IPS DF 6.9 (cell line): ENCODE measurements around the gene ABCB4.

Source experiments
- DNase-seq: peaks from one replicate; pipeline ENCODE4 v3.0.0-alpha.2; 2013; ENCODE audit warnings: low read depth, low spot score
- H3K27ac ChIP-seq: one replicate; pipeline ENCODE4 v1.5.1; 2013; ENCODE audit warnings: low read length, control low read depth
- H3K27me3 ChIP-seq: 2 replicates; pipeline ENCODE4 v1.6.1; 2013; ENCODE audit warnings: mild to moderate bottlenecking, low read length; ENCODE audit not compliant: control insufficient read depth, insufficient read depth
- H3K36me3 ChIP-seq: 2 replicates; pipeline ENCODE4 v1.6.1; 2013; ENCODE audit warnings: low read length; ENCODE audit not compliant: control insufficient read depth, insufficient read depth
- H3K4me1 ChIP-seq: 2 replicates; pipeline ENCODE4 v1.6.1; 2013; ENCODE audit warnings: low read length; ENCODE audit not compliant: control insufficient read depth, insufficient read depth
- H3K4me3 ChIP-seq: 2 replicates; pipeline ENCODE4 v1.5.1; 2013; ENCODE audit warnings: mild to moderate bottlenecking, low read length
- H3K9me3 ChIP-seq: 2 replicates; pipeline ENCODE4 v1.6.1; 2013; ENCODE audit warnings: low read length, inconsistent platforms; ENCODE audit not compliant: control insufficient read depth, insufficient read depth
- WGBS: extraction: QIAGEN DNeasy Blood & Tissue Kit; methylation state at CpG from one replicate; pipeline ENCODE4 v1.1.7; 2013; ENCODE audit warnings: mixed read lengths, missing lambda C conversion rate; ENCODE audit not compliant: insufficient read length, insufficient coverage; 5-methylcytosine and 5-hydroxymethylcytosine counted together

Gene ABCB4

DNA sequence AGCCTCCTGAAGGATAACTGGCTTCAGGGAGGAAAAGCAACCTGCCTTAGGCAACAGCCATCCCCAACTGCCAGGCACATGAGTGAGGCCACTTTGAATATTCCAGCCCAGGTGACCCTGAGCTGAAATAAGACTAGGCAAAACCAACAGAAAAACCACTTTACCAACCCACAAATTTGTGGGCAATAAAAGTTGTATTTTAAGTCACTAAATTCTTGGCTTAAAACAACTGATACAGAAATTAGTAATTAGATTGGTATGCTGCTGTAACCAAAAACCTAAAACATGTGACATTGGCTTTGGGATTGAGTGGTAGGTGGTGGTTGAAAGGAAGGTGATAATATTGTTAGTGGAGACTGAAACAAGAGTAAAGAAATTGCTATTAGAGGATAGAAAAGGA, 39.9 kb downstream of the ABCB4 start:
- no peaks in the 10 kb centered on the region for H3K4me1 ChIP-seq
- H3K27me3 ChIP-seq = no peaks in the 10 kb centered on the region
- no peaks in the 10 kb centered on the region for H3K9me3 ChIP-seq
- no peak for DNase-seq
- H3K27ac ChIP-seq = no peak overlapping the region
- H3K4me3 ChIP-seq = no peak overlapping the region
- no peaks in the 10 kb centered on the region for H3K36me3 ChIP-seq

DNA sequence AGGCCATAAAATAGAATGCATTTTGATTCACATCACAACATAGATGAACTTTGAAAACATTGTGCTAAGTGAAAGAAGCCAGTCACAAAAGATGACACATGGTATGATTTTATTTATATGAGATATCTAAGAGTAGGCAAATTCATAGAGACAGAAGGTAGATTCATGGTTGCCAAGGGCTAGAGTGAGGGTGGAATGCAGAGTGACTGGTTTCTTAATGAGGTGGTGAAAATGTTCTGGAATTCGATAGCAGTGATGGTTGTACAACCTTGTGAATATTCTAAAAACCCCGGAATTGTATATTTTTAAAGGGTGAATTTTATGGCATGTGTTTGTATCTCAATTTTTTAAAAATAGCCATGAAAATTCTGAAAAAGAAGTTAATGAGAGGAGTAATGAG, 42.9 kb downstream of the ABCB4 start:
- Histone ChIP-seq H3K4me1 (no peaks in the 10 kb centered on the region), H3K4me3 (no peak overlapping the region), H3K27me3 (no peaks in the 10 kb centered on the region), H3K27ac (no peak overlapping the region), H3K36me3 (no peaks in the 10 kb centered on the region), H3K9me3 (no peaks in the 10 kb centered on the region)
- no CpG with 5 or more reads among the region's 2 CpGs for WGBS
- DNase-seq = no peak

DNA sequence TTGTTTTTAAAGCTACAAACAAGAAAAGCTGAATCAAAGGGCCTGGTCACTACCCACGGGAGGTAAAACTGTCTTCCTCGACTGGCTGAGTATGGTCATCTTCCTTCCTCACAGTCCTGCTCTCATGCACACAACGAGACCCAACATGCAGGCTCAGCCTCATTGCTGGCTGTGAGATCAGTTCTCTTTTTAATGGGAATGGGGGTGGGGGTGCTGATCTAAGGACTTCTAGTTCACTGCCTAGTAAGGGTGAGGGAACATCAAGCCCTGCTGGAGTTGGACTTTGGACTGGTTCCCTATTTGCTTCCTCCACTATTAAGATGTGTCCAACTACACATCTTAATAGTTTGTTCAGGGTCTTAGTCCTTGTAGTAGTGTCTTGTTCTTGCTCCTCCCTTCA, 48.2 kb downstream of the ABCB4 start:
- no peaks in the 10 kb centered on the region for H3K27me3 ChIP-seq
- no peaks in the 10 kb centered on the region for H3K4me1 ChIP-seq
- no peak for DNase-seq
- no peaks in the 10 kb centered on the region for H3K36me3 ChIP-seq
- no CpG with 5 or more reads among the region's 3 CpGs for WGBS
- H3K9me3 ChIP-seq = no peaks in the 10 kb centered on the region
- no peak overlapping the region for H3K4me3 ChIP-seq
- H3K27ac ChIP-seq = no peak overlapping the region

DNA sequence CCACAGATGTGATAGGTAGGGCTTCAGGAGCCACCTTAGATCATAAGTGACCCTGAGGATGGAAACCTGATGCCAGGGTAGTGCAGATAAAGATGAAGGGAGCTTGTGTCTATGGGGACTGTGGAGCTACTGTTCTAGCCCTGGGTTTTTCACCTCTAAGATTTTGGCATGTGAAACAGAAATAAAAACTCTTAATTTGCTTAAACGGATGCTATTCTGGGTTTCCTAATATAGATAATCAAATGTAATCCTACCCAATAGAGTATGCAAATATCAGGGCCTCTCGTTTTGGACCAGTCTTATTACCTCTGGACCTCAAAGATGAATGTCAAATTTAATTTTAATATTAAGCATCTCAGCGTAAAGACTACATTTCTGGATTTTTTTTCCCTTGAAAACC, 49.3 kb downstream of the ABCB4 start:
- H3K27me3 ChIP-seq = no peaks in the 10 kb centered on the region
- no peak overlapping the region for H3K4me3 ChIP-seq
- H3K9me3 ChIP-seq = no peaks in the 10 kb centered on the region
- WGBS = no CpG with 5 or more reads among the region's 3 CpGs
- H3K4me1 ChIP-seq = no peaks in the 10 kb centered on the region
- no peak for DNase-seq
- no peak overlapping the region for H3K27ac ChIP-seq
- H3K36me3 ChIP-seq = no peaks in the 10 kb centered on the region

DNA sequence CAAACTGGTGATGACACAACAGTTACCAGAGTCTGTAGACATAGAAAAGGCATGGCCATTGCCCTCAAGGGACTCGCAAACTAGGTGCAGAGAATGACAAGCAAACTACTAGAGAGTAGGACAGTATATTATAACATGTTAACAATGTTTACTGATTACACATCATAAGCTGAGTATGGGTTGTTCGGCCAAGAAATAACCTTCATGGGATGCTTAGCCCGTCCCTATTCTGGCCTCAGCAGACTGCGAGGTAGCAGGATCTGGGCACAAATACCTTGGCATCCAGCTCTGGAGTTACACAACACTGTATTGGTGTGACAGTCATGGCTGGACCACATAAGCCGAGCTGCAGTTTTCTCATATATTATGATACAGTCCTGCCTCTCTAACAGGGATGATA, 51.4 kb downstream of the ABCB4 start:
- H3K36me3 ChIP-seq = no peaks in the 10 kb centered on the region
- H3K27ac ChIP-seq = no peak overlapping the region
- H3K27me3 ChIP-seq = no peaks in the 10 kb centered on the region
- H3K9me3 ChIP-seq = no peaks in the 10 kb centered on the region
- no peak overlapping the region for H3K4me3 ChIP-seq
- WGBS = no CpG with 5 or more reads among the region's 5 CpGs
- DNase-seq = no peak
- no peaks in the 10 kb centered on the region for H3K4me1 ChIP-seq

DNA sequence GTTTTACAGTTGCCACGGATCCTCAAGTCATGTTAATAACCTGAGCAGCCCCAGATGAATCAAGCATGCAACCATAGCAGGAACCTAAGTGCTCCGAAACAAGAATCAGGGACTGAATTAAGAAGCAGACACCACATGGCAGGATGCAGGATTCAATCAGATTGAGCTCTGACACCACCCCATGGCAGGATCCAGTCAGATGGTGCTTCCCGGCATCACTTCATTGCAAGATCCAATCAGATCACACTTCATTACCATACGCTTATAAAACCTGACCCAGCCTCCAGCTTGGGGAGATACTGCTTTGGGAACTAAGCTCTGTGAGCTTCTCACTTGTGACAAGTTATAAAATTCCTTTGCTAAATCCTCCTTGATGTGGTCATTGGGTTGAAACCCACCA, 55.3 kb downstream of the ABCB4 start:
- Histone ChIP-seq H3K9me3 (no peaks in the 10 kb centered on the region), H3K27ac (no peak overlapping the region), H3K4me1 (no peaks in the 10 kb centered on the region), H3K27me3 (no peaks in the 10 kb centered on the region), H3K36me3 (no peaks in the 10 kb centered on the region), H3K4me3 (no peak overlapping the region)
- DNase-seq = no peak
- no CpG with 5 or more reads among the region's 4 CpGs for WGBS

DNA sequence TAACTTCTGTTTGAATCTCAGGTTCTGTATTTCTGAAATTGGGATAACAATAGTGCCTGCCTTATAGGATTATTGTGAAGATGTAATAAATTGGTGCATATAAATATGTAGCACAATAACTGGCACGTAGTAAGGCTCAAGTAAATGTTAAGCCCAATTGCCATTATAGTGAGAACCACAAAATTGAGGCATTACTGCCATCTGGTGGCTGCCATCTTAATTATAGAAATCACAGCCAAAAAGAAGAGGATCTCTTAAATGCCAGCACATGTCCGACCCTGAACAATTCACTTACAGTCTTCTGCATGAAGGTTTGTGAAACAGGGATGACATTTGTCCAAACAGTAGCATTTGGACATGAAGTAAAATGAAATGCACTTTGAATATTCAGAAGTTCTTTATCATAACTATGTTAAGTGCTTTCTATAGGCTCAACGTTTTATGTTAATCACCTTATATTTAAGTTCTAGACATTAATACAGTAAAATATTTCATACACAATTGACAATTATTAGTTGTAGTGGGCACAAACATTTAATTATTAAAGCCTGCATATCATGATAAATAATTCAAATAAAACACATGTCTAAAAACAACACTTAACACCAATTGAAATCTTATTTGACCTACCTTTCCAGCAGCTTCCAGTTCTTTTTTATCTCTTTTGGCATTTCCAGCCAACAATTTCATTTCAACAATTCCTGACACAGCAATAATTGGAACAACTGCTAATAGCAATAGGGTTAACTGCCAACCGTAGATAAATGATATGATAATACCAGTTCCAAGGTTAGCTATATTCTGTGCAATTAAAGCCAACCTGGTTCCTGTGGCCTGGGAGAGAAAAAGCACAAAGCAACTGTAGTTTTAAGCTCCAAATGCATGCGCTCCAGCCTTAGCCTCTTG, 58.5 kb downstream of the ABCB4 start:
- peak; percentile 29 for DNase-seq
- no CpG with 5 or more reads among the region's 5 CpGs for WGBS

DNA sequence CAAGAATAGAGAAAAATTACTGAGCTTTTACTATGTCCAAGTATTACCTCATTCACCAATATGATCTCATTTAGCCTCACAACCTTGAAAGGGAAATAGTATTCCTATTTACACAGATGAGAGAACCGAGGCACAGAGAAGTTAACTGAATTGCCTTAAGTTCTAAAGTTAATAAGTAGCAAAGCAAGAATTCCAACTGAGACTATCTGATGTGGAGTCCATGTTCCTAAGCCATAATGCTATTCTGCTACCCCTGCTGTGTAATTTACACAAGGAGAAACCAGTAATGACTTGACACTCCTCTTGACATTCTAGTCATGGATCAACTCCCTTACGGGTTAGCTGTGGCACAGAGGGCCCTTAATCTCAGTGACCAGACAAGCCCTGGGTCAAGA, 60.7 kb downstream of the ABCB4 start:
- no CpG with 5 or more reads among the region's 2 CpGs for WGBS
- no peak overlapping the region for H3K27ac ChIP-seq
- H3K9me3 ChIP-seq = no peaks in the 10 kb centered on the region
- no peaks in the 10 kb centered on the region for H3K27me3 ChIP-seq
- DNase-seq = no peak
- H3K36me3 ChIP-seq = no peaks in the 10 kb centered on the region
- no peak overlapping the region for H3K4me3 ChIP-seq
- H3K4me1 ChIP-seq = no peaks in the 10 kb centered on the region

More for the DNA sequence above, 58.5 kb downstream of the ABCB4 start:
- no peak overlapping the region for H3K4me3 ChIP-seq
- no peak overlapping the region for H3K27ac ChIP-seq
- H3K9me3 ChIP-seq = no peaks in the 10 kb centered on the region
- no peaks in the 10 kb centered on the region for H3K27me3 ChIP-seq
- no peaks in the 10 kb centered on the region for H3K36me3 ChIP-seq
- H3K4me1 ChIP-seq = no peaks in the 10 kb centered on the region

DNA sequence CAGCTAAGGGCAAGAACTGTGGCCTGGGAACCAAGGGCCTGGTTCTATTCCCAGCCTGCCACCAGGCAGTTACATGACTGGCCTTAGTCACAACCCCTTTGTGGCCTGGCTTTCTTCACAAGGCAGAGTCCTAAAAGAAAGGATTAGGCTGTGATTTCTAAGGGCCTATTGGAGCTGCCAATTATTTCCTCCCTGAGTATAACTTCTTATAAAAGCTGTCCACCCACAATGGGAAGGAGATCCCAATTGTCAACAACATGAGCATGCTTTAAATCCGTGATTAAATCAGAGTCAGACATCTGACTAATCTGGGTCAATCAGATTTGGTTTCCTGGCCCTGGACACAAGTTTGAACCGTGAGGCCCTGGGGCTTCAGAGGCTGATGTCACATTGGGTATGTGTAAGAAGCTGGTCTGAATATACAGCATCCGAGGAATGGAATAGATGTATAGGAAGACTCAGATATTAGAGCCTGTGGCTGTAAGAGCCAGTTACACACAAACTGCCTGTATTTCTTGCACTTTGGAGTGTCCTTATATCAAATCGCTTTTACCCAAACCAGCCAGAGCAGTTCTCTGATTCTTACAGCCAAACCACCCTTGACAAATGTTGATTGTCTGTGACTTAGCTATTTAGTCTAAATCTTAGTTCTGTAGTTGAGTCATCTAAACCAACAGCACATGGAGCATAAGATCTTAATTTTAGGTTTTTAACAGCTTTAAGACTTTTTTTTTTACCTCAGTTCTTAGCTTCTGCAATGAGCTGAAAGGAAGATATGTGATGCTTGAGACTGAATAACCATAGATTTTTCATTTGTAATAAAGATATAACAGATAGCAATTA, 61.3 kb downstream of the ABCB4 start:
- Histone ChIP-seq H3K27ac (no peak overlapping the region), H3K4me3 (no peak overlapping the region), H3K27me3 (no peaks in the 10 kb centered on the region), H3K9me3 (no peaks in the 10 kb centered on the region), H3K4me1 (no peaks in the 10 kb centered on the region), H3K36me3 (no peaks in the 10 kb centered on the region)
- no CpG with 5 or more reads among the region's 4 CpGs for WGBS
- no peak for DNase-seq

DNA sequence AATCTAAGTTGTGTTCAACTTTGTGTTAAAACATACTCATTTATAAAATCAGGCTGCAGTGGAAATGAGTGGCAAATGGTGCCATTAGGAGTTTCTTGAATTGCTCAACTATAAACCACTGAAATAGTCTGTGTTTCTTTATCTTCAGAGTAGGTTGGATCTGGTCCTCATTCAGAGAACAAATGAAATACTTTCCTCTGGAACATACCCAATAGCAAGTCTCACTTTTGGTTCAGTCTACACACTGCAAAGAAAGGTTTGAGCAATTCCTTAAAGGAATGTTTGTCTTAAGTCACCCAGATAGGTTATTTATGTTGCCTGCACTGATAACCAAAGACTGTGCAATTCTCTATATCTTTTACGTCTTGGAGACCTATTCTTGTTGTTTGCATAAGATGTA, 62.5 kb downstream of the ABCB4 start:
- no peaks in the 10 kb centered on the region for H3K27me3 ChIP-seq
- H3K4me3 ChIP-seq = no peak overlapping the region
- H3K4me1 ChIP-seq = no peaks in the 10 kb centered on the region
- DNase-seq = no peak
- no CpG with 5 or more reads among the region's 1 CpG for WGBS
- no peaks in the 10 kb centered on the region for H3K36me3 ChIP-seq
- no peak overlapping the region for H3K27ac ChIP-seq
- H3K9me3 ChIP-seq = no peaks in the 10 kb centered on the region
